Nephron (organoid): ENCODE data around the gene GAD2.

Experiments used
- H3K27ac Mint-ChIP-seq, 3 experiments: 2 replicates each; pipeline ENCODE4 v1.8.0; 2020; ENCODE audit warnings: mixed read lengths in 3 of 3, mild to moderate bottlenecking in 2 of 3, moderate library complexity in 1 of 3
- H3K27me3 Mint-ChIP-seq: 2 replicates; pipeline ENCODE4 v1.8.0; 2021; ENCODE audit warnings: low read depth, mild to moderate bottlenecking, moderate library complexity, mixed read lengths
- H3K36me3 Mint-ChIP-seq: 2 replicates; pipeline ENCODE4 v1.8.0; 2020; ENCODE audit warnings: low read depth, mixed read lengths
- H3K4me1 Mint-ChIP-seq: 2 replicates; pipeline ENCODE4 v1.8.0; 2020; ENCODE audit warnings: mixed read lengths
- H3K4me3 Mint-ChIP-seq, 3 experiments: 2 replicates each; pipeline ENCODE4 v1.8.0; 2020; ENCODE audit warnings: mild to moderate bottlenecking in 3 of 3, mixed read lengths in 3 of 3, moderate library complexity in 2 of 3
- H3K9me3 Mint-ChIP-seq: 2 replicates; pipeline ENCODE4 v1.8.0; 2020; ENCODE audit warnings: mixed read lengths
- TF ChIP-seq, protein P1 (sequence below), 3 experiments: fragments of 200-600 bp; sonication (generic); IDR thresholded peaks; one replicate each; pipeline ENCODE4 v1.5.0; 2021; ENCODE audit warnings: antibody characterized with exemption in 3 of 3; ENCODE audit not compliant: unreplicated experiment in 3 of 3

The GAD2 gene

DNA sequence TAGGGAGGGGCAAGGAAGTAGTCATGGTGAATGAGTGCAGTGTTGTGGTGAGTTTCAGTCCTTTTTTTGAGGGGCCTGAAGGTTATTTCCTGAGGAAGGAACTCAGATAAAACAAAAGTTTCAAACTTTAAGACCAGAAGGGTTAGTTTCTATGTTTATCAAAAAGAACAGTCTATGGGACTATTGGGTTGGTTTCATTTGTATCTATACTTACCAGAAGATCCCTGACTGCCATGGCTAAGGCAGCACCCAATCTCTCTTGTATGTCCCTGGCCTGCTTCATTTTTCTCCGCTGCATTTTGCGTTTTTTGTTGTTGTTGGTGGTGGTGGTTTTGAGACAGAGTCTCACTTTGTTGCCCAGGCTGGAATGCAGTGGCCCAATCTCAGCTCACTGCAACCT, 19.3 kb upstream of the GAD2 start:
- no peak overlapping the region for H3K27ac Mint-ChIP-seq
- H3K4me1 Mint-ChIP-seq = no peaks in the 10 kb centered on the region
- H3K27me3 Mint-ChIP-seq = no peaks in the 10 kb centered on the region

DNA sequence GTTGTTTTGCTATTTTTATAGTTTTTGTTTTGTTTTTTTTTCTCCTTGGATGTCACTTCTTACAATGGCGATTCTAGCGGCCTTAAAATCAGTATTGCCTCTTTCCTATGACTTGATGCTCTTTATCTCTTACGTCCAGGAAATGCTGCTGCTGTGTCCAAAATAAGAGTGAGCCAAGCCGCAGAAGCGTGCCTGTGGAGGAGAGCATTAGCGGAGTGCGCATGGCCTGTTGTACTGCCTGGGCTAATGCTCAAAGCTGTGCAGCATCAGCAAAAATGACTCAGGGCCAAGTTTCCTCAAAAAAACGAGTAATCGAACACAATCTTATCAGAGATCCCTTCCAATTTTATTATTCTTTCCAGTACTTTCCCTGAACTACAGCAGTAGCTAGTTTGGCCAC, 18.5 kb upstream of the GAD2 start:
- Mint-ChIP-seq H3K27me3 (no peaks in the 10 kb centered on the region), H3K9me3 (no peaks in the 10 kb centered on the region), H3K4me3 (no peak overlapping the region), H3K4me1 (no peaks in the 10 kb centered on the region), H3K27ac (no peak overlapping the region), H3K36me3 (no peaks in the 10 kb centered on the region)
- TF ChIP-seq, protein P1, sequence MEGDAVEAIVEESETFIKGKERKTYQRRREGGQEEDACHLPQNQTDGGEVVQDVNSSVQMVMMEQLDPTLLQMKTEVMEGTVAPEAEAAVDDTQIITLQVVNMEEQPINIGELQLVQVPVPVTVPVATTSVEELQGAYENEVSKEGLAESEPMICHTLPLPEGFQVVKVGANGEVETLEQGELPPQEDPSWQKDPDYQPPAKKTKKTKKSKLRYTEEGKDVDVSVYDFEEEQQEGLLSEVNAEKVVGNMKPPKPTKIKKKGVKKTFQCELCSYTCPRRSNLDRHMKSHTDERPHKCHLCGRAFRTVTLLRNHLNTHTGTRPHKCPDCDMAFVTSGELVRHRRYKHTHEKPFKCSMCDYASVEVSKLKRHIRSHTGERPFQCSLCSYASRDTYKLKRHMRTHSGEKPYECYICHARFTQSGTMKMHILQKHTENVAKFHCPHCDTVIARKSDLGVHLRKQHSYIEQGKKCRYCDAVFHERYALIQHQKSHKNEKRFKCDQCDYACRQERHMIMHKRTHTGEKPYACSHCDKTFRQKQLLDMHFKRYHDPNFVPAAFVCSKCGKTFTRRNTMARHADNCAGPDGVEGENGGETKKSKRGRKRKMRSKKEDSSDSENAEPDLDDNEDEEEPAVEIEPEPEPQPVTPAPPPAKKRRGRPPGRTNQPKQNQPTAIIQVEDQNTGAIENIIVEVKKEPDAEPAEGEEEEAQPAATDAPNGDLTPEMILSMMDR (IDR thresholded peaks at IDR 0.05; ENCODE audit: unreplicated experiment in 3 of 3) = no peak

More for the DNA sequence above, 19.3 kb upstream of the GAD2 start:
- TF ChIP-seq, protein P1 (IDR thresholded peaks at IDR 0.05; ENCODE audit: unreplicated experiment in 3 of 3) = no peak
- H3K36me3 Mint-ChIP-seq = no peaks in the 10 kb centered on the region
- H3K4me3 Mint-ChIP-seq = no peak overlapping the region
- no peaks in the 10 kb centered on the region for H3K9me3 Mint-ChIP-seq

DNA sequence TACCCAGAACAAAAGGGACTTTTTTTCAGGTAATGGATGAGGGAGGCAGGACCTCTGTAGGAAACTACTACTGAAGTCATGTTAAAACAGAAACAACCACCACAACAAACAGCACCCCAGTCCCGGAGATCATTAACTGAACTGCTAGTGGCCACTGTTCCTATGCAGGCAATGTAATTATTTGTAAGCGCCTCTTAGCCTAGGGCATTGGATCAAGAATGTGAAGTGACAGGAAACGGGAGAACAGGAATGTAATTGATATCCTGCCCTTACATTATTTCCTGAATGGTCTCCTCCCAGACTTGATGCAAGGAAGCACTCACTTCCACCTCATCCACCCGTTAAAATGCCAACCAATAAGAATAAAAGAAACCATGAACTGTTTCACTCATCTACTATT, 16.7 kb upstream of the GAD2 start:
- H3K9me3 Mint-ChIP-seq = no peaks in the 10 kb centered on the region
- no peak overlapping the region for H3K27ac Mint-ChIP-seq
- no peak overlapping the region for H3K4me3 Mint-ChIP-seq
- H3K36me3 Mint-ChIP-seq = no peaks in the 10 kb centered on the region
- no peaks in the 10 kb centered on the region for H3K4me1 Mint-ChIP-seq
- TF ChIP-seq, protein P1 (IDR thresholded peaks at IDR 0.05; ENCODE audit: unreplicated experiment in 3 of 3) = no peak
- H3K27me3 Mint-ChIP-seq = peaks cover 9% of the 10 kb centered on the region

DNA sequence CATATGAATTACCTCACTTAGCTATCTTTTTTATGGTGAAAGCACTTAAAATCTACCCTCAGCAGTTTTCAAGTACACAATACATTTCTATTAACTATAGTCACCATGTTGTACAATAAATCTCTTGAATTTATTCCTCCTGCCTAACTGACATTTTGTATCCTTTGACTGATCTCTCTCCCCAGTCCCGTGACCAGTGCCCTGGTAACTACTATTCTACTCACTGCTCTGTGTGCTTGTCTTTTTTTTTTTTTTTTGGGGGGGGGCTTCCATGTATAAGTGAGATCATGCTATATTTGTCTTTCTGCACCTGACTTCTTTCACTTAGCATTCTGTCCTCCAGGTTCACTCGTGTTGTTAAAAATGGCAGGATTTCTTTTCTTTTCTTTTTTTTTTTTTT, 11.4 kb upstream of the GAD2 start:
- Mint-ChIP-seq H3K27me3 (peaks cover 9% of the 10 kb centered on the region), H3K36me3 (no peaks in the 10 kb centered on the region), H3K27ac (no peak overlapping the region), H3K4me3 (no peak overlapping the region), H3K9me3 (peaks cover 2% of the 10 kb centered on the region), H3K4me1 (no peaks in the 10 kb centered on the region)
- TF ChIP-seq, protein P1 (IDR thresholded peaks at IDR 0.05; ENCODE audit: unreplicated experiment in 3 of 3) = no peak

DNA sequence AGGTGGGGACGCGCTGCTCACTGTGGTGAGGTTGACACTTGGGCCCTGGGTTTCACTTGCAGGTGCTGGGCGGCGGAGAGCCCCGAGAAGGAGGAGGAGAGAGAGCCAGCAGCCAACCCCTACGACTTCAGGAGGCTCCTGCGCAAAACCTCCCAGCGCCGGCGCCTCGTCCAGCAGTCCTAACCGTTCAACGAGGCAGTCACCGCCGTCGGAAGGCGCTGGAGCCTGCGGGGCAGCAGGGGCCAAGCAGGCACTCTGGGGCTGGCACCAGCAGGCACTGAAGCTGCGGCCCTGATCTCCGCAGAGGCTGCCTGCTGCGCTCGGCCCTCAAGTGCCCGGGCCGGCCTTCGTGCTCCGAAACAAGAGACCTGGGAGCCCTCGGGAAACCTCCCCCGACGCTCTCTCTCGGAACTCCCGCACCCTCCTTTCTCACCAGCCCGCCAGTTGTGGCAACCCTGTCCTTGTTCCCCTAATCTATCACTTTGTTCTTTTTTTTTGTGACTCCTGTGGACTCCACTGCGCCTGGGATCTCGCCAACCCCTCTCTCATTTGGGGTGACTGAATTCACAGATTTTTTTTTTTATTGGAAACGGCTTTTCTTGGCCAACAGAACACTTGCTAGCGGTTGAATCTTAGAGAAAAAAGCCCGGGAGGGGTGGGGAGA, 4.7 kb upstream of the GAD2 start:
- Mint-ChIP-seq H3K27me3 (no peaks in the 10 kb centered on the region), H3K9me3 (no peaks in the 10 kb centered on the region), H3K4me1 (peaks cover 16% of the 10 kb centered on the region), H3K4me3 (no peak overlapping the region), H3K27ac (no peak overlapping the region), H3K36me3 (no peaks in the 10 kb centered on the region)
- TF ChIP-seq, protein P1 (IDR thresholded peaks at IDR 0.05; ENCODE audit: unreplicated experiment in 3 of 3) = no peak

DNA sequence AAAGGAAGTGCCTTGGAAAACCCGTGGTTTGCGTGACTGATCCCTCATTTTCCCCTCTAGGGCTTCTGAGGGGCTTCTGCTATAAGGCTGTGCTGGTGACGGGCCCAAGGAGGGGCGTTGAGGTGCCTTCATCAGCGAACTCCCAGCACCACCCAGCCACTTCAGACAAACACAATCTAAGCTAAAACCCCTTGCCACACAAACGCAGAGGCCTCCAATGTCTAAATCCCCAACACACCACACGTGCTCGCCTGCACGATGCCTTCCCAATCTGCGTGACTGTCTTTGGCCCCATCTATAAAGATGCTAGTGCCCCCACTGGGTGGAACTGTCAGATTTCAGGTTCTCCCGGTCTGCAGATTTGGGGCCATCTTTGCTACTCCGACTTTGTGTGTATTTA, 4.1 kb upstream of the GAD2 start:
- H3K9me3 Mint-ChIP-seq = no peaks in the 10 kb centered on the region
- no peaks in the 10 kb centered on the region for H3K36me3 Mint-ChIP-seq
- TF ChIP-seq, protein P1 (IDR thresholded peaks at IDR 0.05; ENCODE audit: unreplicated experiment in 3 of 3) = no peak
- no peak overlapping the region for H3K27ac Mint-ChIP-seq
- H3K4me1 Mint-ChIP-seq = peaks cover 22% of the 10 kb centered on the region
- no peaks in the 10 kb centered on the region for H3K27me3 Mint-ChIP-seq
- no peak overlapping the region for H3K4me3 Mint-ChIP-seq
